Smooth muscle cell (in vitro differentiated cells): ENCODE measurements around the gene MBNL2. TPM values are rescaled to one million over a fixed set of nuclear protein-coding genes. Genes with fewer than 3 reads are reported as not detected.

Experiments used
- DNase-seq: peaks from one replicate; lab custom pipeline; 2025; ENCODE audit not compliant: unreplicated experiment; lab: John Stamatoyannopoulos, UW
- H2AFZ ChIP-seq: fragments of 200-600 bp; sonication (generic); 2 replicates; pipeline ENCODE4 v1.6.0; 2016; ENCODE audit warnings: antibody characterized with exemption, low read depth, mild to moderate bottlenecking
- H3F3A ChIP-seq: fragments of 200-600 bp; sonication (generic); 2 replicates; pipeline ENCODE4 v1.6.0; 2017; ENCODE audit warnings: antibody characterized with exemption, low read depth
- H3K27ac ChIP-seq: fragments of 200-600 bp; sonication (generic); 2 replicates; pipeline ENCODE4 v1.5.1; 2016; ENCODE audit warnings: low read depth, mild to moderate bottlenecking
- H3K27me3 ChIP-seq: fragments of 200-600 bp; sonication (generic); 2 replicates; pipeline ENCODE4 v1.6.1; 2016; ENCODE audit warnings: low read depth, mild to moderate bottlenecking
- H3K36me3 ChIP-seq: fragments of 200-600 bp; sonication (generic); 2 replicates; pipeline ENCODE4 v1.5.1; 2016; ENCODE audit warnings: low read depth
- H3K4me1 ChIP-seq: fragments of 200-600 bp; sonication (generic); 2 replicates; pipeline ENCODE4 v1.5.1; 2016; ENCODE audit warnings: low read depth
- H3K4me2 ChIP-seq: fragments of 200-600 bp; sonication (generic); 2 replicates; pipeline ENCODE4 v1.6.0; 2016; ENCODE audit warnings: mild to moderate bottlenecking
- H3K4me3 ChIP-seq: fragments of 200-600 bp; sonication (generic); 2 replicates; pipeline ENCODE4 v1.5.1; 2016; ENCODE audit warnings: mild to moderate bottlenecking
- H3K79me2 ChIP-seq: fragments of 200-600 bp; sonication (generic); 2 replicates; pipeline ENCODE4 v1.6.0; 2016; ENCODE audit warnings: low read depth, mild to moderate bottlenecking
- H3K9ac ChIP-seq: fragments of 200-600 bp; sonication (generic); 2 replicates; pipeline ENCODE4 v1.6.0; 2016; ENCODE audit warnings: low read depth
- H3K9me3 ChIP-seq: fragments of 200-600 bp; sonication (generic); replicated peaks from 2 replicates; pipeline ENCODE4 v1.5.1; 2016; ENCODE audit warnings: low read depth
- H4K20me1 ChIP-seq: fragments of 200-600 bp; sonication (generic); 2 replicates; pipeline ENCODE4 v1.6.0; 2016; ENCODE audit warnings: low read depth
- WGBS: methylation state at CpG from one replicate; pipeline ENCODE4 v1.1.7; 2016; ENCODE audit warnings: low lambda C conversion rate; 5-methylcytosine and 5-hydroxymethylcytosine counted together
- polyA plus RNA-seq: library from polyadenylated mRNA; unstranded; fragments of >200 nt; fragmentation: Nextera tagmentation; extraction: Ambion mirVana; gene quantifications from 2 replicates; pipeline ENCODE4 v1.2.1, GENCODE V29; 2016
- total RNA-seq: library from RNA; depleted of rRNA; stranded (reverse); fragments of >200 nt; gene quantifications from 2 replicates; pipeline ENCODE4 v1.2.3, GENCODE V29; 2014
- TF ChIP-seq, protein P1 (sequence below): fragments of 200-600 bp; sonication (generic); IDR thresholded peaks from 2 replicates; pipeline ENCODE4 v1.5.1; 2017; ENCODE audit warnings: borderline replicate concordance, mild to moderate bottlenecking, antibody characterized with exemption; ENCODE audit not compliant: insufficient read depth, poor library complexity, severe bottlenecking

The MBNL2 gene
- total and polyA plus RNA-seq, 2 experiments from 2014 or later: 33.7 to 120 TPM

DNA sequence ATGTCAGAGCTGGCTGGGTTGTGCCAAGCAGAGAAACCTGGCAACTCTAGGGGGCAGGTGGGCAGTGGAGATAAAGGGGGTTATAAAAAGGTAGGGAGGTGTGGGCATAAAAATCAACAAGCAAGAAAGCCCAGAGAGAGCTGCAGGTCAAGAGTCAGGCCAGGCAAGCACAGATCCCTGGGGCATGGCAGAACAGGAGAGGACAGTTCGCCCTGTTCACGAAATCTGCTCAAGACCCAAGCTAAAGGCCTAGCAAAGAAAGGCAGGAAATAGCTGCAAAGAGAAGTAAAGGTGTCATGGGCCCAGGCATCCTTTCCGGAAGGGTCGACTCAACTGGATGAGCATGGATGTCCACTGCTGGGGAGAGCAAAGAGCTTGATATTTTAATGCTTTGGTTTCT, 3.4 kb downstream of the MBNL2 start:
- 70% methylated on average over 4 of the region's 4 CpGs for WGBS
- Histone ChIP-seq H4K20me1 (peaks cover 58% of the 10 kb centered on the region), H3K36me3 (no peaks in the 10 kb centered on the region)

GRCh38 chr13:97226013-97226412, 3.9 kb downstream of the MBNL2 start:
- Histone ChIP-seq H3K4me1 (peaks cover 29% of the 10 kb centered on the region), H3K36me3 (no peaks in the 10 kb centered on the region), H3K79me2 (peaks cover 85% of the 10 kb centered on the region), H3F3A (peaks cover 5% of the 10 kb centered on the region), H3K9ac (peak overlapping the region; percentile 96), H3K9me3 (no peaks in the 10 kb centered on the region), H3K4me3 (peak overlapping the region; percentile 82), H2AFZ (no peak overlapping the region), H3K27me3 (no peaks in the 10 kb centered on the region), H4K20me1 (peaks cover 63% of the 10 kb centered on the region), H3K27ac (peak overlapping the region; percentile 95), H3K4me2 (peak overlapping the region; percentile 95)
- 63% methylated on average over 8 of the region's 8 CpGs for WGBS
- TF ChIP-seq, protein P1, sequence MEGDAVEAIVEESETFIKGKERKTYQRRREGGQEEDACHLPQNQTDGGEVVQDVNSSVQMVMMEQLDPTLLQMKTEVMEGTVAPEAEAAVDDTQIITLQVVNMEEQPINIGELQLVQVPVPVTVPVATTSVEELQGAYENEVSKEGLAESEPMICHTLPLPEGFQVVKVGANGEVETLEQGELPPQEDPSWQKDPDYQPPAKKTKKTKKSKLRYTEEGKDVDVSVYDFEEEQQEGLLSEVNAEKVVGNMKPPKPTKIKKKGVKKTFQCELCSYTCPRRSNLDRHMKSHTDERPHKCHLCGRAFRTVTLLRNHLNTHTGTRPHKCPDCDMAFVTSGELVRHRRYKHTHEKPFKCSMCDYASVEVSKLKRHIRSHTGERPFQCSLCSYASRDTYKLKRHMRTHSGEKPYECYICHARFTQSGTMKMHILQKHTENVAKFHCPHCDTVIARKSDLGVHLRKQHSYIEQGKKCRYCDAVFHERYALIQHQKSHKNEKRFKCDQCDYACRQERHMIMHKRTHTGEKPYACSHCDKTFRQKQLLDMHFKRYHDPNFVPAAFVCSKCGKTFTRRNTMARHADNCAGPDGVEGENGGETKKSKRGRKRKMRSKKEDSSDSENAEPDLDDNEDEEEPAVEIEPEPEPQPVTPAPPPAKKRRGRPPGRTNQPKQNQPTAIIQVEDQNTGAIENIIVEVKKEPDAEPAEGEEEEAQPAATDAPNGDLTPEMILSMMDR: no peak
- DNase-seq: no peak

More for the DNA sequence above, 3.4 kb downstream of the MBNL2 start:
- H3K79me2 ChIP-seq: peaks cover 80% of the 10 kb centered on the region
- peak overlapping the region; percentile 96 for H3K9ac ChIP-seq
- TF ChIP-seq, protein P1: no peak
- H3K4me1 ChIP-seq: peaks cover 29% of the 10 kb centered on the region
- H3K27me3 ChIP-seq: no peaks in the 10 kb centered on the region
- H3F3A ChIP-seq: peaks cover 5% of the 10 kb centered on the region
- H3K27ac ChIP-seq: peak overlapping the region; percentile 95
- no peak for DNase-seq
- peak overlapping the region; percentile 95 for H3K4me2 ChIP-seq
- no peaks in the 10 kb centered on the region for H3K9me3 ChIP-seq
- no peak overlapping the region for H2AFZ ChIP-seq
- peak overlapping the region; percentile 82 for H3K4me3 ChIP-seq

DNA sequence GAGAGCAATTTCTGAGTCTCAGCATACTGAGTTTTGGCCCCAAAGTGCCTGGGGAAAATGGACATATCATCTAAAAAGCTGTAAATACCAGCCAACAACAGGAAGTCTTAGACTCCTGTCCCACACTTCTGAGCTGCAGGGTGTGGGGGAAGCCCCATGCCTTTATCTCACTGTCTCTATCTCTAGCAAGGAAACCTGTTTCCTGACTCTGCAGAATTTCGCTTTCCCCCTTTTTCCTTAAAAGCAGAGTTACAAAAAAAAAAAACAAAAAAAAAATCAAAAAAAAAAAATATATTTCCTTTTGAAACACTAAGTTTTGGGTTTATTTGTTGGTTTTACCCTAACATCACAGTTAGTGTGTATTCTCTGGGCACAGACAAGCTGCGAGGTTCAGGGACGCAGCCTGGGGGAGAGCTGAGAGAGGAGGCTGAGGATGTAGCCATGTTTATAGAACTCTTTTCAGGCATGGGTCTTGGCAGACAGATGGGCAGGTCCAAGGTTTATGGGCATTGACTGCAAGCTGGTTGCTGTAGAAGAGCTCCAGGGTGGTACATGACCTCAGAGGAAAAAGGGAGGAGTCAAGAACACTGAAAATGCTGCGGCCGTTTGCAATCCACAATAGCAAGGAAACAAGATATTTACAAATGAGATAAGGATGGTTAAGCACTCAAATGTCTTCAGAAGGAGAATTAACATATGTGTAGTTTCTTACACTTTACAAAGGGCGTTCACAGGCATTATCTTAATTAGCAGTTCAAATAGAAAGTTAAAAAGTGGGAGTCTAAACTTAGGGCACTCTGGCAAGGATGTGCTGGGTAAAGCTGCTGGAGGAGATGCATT, 4.9 kb downstream of the MBNL2 start:
- peaks cover 26% of the 10 kb centered on the region for H3K4me1 ChIP-seq

More for the DNA sequence above, 4.9 kb downstream of the MBNL2 start:
- H2AFZ ChIP-seq: no peak overlapping the region
- peaks cover 73% of the 10 kb centered on the region for H4K20me1 ChIP-seq
- H3K36me3 ChIP-seq: no peaks in the 10 kb centered on the region
- no peaks in the 10 kb centered on the region for H3K9me3 ChIP-seq
- peak overlapping the region; percentile 95 for H3K27ac ChIP-seq
- no peaks in the 10 kb centered on the region for H3K27me3 ChIP-seq
- DNase-seq: no peak
- no peak overlapping the region for H3K9ac ChIP-seq
- peaks cover 5% of the 10 kb centered on the region for H3F3A ChIP-seq
- H3K4me3 ChIP-seq: peak overlapping the region; percentile 82
- H3K79me2 ChIP-seq: peaks cover 95% of the 10 kb centered on the region
- 28% methylated on average over 6 of the region's 6 CpGs for WGBS
- TF ChIP-seq, protein P1: no peak
- H3K4me2 ChIP-seq: peak overlapping the region; percentile 95
